HFFc6 (cell line): Measurements from ENCODE around the gene DCAF5. TPM values are rescaled to one million over a fixed set of nuclear protein-coding genes. Genes with fewer than 3 reads are reported as not detected.

Experiments
- DNase-seq: peaks from one replicate; pipeline ENCODE4 v3.0.0-alpha.2; 2018
- H3K27ac Mint-ChIP-seq: 2 replicates; pipeline ENCODE4 v1.8.0; 2020; ENCODE audit warnings: mild to moderate bottlenecking, mixed read lengths
- H3K27me3 Mint-ChIP-seq: 2 replicates; pipeline ENCODE4 v1.8.0; 2021; ENCODE audit warnings: mild to moderate bottlenecking, moderate library complexity, mixed read lengths; ENCODE audit not compliant: insufficient read depth
- H3K36me3 Mint-ChIP-seq: 2 replicates; pipeline ENCODE4 v1.8.0; 2021; ENCODE audit warnings: low read depth, mixed read lengths
- H3K4me1 Mint-ChIP-seq: 2 replicates; pipeline ENCODE4 v1.8.0; 2020; ENCODE audit warnings: low read depth, mixed read lengths
- H3K4me3 Mint-ChIP-seq: 2 replicates; pipeline ENCODE4 v1.8.0; 2020; ENCODE audit warnings: mild to moderate bottlenecking, moderate library complexity, mixed read lengths
- H3K9me3 Mint-ChIP-seq: 2 replicates; pipeline ENCODE4 v1.8.0; 2020; ENCODE audit warnings: mild to moderate bottlenecking, mixed read lengths
- total RNA-seq, 6 experiments: library from RNA; stranded (reverse); fragmentation: NEBNext Ultra II Directional; extraction: Animal tissue kit (Norgen Biotek cat#: 25700); gene quantifications; 2 replicates in 1 of 6; 3 replicates in 5 of 6; pipeline ENCODE4 v1.2.3, GENCODE V29; 2021
- TF ChIP-seq, protein P1 (sequence below): fragments of 200-600 bp; sonication (generic); IDR thresholded peaks from 2 replicates; pipeline ENCODE4 v1.5.0; 2021; ENCODE audit warnings: antibody characterized with exemption, mild to moderate bottlenecking

Gene DCAF5
- total RNA-seq, 6 experiments from 2014 or later, result 23.4 to 34.7 (median 27.0) TPM

GRCh38 chr14:69044296-69044695 lies 108.6 kb downstream of the DCAF5 start:
- Mint-ChIP-seq H3K4me1 (peaks cover 62% of the 10 kb centered on the region), H3K36me3 (no peaks in the 10 kb centered on the region; the same call in 1 of the 2 replicates), H3K27ac (no peak overlapping the region), H3K9me3 (no peaks in the 10 kb centered on the region), H3K4me3 (no peak overlapping the region), H3K27me3 (peaks cover 5% of the 10 kb centered on the region)
- TF ChIP-seq, protein P1, sequence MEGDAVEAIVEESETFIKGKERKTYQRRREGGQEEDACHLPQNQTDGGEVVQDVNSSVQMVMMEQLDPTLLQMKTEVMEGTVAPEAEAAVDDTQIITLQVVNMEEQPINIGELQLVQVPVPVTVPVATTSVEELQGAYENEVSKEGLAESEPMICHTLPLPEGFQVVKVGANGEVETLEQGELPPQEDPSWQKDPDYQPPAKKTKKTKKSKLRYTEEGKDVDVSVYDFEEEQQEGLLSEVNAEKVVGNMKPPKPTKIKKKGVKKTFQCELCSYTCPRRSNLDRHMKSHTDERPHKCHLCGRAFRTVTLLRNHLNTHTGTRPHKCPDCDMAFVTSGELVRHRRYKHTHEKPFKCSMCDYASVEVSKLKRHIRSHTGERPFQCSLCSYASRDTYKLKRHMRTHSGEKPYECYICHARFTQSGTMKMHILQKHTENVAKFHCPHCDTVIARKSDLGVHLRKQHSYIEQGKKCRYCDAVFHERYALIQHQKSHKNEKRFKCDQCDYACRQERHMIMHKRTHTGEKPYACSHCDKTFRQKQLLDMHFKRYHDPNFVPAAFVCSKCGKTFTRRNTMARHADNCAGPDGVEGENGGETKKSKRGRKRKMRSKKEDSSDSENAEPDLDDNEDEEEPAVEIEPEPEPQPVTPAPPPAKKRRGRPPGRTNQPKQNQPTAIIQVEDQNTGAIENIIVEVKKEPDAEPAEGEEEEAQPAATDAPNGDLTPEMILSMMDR, result no peak
- DNase-seq, result no peak

- peak; percentile 60 for DNase-seq
- peaks cover 67% of the 10 kb centered on the region for H3K4me1 Mint-ChIP-seq
- H3K9me3 Mint-ChIP-seq, result no peaks in the 10 kb centered on the region
- H3K27ac Mint-ChIP-seq, result peak overlapping the region; percentile 29
- H3K36me3 Mint-ChIP-seq, result no peaks in the 10 kb centered on the region; the same call in 1 of the 2 replicates
- H3K4me3 Mint-ChIP-seq, result peak overlapping the region; percentile 20
- peaks cover 5% of the 10 kb centered on the region for H3K27me3 Mint-ChIP-seq
- TF ChIP-seq, protein P1, result no peak
Observed at GRCh38 chr14:69043596-69044260, 109.2 kb downstream of the DCAF5 start.

- Mint-ChIP-seq H3K27ac (no peak overlapping the region; the same call in 1 of the 2 replicates), H3K36me3 (no peaks in the 10 kb centered on the region; the same call in 1 of the 2 replicates), H3K4me1 (peaks cover 71% of the 10 kb centered on the region), H3K9me3 (no peaks in the 10 kb centered on the region), H3K4me3 (peak overlapping the region; percentile 23; the same call in 1 of the 2 replicates), H3K27me3 (peaks cover 5% of the 10 kb centered on the region)
- TF ChIP-seq, protein P1, result no peak
- DNase-seq, result no peak
Observed at GRCh38 chr14:69042787-69043444, 110.0 kb downstream of the DCAF5 start.

- TF ChIP-seq, protein P1, result no peak
- peaks cover 77% of the 10 kb centered on the region for H3K4me1 Mint-ChIP-seq
- no peak for DNase-seq
Observed at GRCh38 chr14:69042299-69042698, 110.6 kb downstream of the DCAF5 start.

GRCh38 chr14:69041783-69042182 lies 111.1 kb downstream of the DCAF5 start:
- peaks cover 81% of the 10 kb centered on the region for H3K4me1 Mint-ChIP-seq

More at GRCh38 chr14:69042299-69042698, 110.6 kb downstream of the DCAF5 start:
- H3K9me3 Mint-ChIP-seq, result no peaks in the 10 kb centered on the region
- H3K27me3 Mint-ChIP-seq, result peaks cover 5% of the 10 kb centered on the region
- no peaks in the 10 kb centered on the region for H3K36me3 Mint-ChIP-seq
- no peak overlapping the region for H3K4me3 Mint-ChIP-seq
- H3K27ac Mint-ChIP-seq, result no peak overlapping the region

More at GRCh38 chr14:69041783-69042182, 111.1 kb downstream of the DCAF5 start:
- no peak overlapping the region for H3K27ac Mint-ChIP-seq
- DNase-seq, result no peak
- H3K9me3 Mint-ChIP-seq, result no peaks in the 10 kb centered on the region
- peaks cover 5% of the 10 kb centered on the region for H3K27me3 Mint-ChIP-seq
- no peaks in the 10 kb centered on the region for H3K36me3 Mint-ChIP-seq
- no peak overlapping the region for H3K4me3 Mint-ChIP-seq
- TF ChIP-seq, protein P1, result no peak
